Measurements from ENCODE around the gene DTNB.

Gene DTNB

DNA sequence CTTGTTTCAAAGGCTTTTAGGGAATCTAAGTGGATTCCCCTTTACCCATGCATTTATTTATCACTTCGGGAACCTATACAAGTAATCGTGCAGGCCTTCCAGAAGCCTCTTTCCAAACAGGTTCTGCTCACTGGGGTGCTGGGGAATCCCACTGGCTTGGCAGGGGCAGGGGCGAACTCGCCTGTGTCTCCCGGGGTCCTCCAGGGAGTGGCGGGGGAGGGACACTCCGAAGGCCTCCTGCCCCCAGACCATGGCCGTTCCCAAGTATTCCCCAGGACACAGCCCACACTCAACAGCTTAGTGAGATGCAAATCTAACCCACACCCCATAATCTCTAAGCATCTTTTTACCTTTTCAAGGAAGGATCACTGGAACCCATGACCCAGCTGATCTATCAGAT, 338.2 kb downstream of the DTNB start:
- DNase-seq = no peak

GRCh38 chr2:25334482-25334881, 338.9 kb downstream of the DTNB start:
- DNase-seq = no peak

- no peak for DNase-seq
Observed at GRCh38 chr2:25333981-25334380, 339.4 kb downstream of the DTNB start.

GRCh38 chr2:25332571-25332970, 340.8 kb downstream of the DTNB start:
- DNase-seq = no peak

DNA sequence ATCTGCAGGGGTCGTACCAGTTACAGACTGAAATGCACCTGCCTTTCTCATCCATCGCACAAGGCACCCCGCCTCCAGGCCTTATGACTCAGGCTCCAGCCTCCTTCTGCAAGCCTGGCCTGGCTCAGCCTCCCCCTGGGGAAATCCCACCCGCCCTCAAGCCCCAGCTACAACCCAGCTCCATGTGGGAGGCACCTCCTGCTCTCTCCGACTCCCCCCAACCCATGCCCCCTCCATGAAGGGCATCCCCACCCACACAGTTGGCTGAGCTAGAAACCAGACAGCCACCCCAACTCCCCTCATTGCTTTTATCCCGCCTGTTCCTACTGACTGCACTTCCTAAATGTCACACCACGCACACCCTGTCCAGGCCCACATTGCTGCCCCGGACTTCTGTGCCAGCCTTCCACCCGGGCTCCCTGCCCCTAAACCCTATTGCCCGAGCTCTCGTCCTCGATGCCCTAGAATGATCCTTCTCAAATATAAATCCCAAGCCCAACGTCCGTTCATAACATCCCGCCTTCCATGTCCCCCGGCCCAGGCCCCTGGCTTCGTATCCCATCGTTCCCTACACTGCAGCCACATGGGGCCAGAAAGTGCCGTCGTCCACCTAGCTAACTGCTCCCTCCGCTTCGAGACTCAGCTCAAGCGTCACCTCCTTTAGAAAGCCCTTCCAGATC, 341.6 kb downstream of the DTNB start:
- no peak for DNase-seq

- DNase-seq = no peak
Observed at GRCh38 chr2:25330937-25331336, 342.4 kb downstream of the DTNB start.

GRCh38 chr2:25330273-25330672, 343.1 kb downstream of the DTNB start:
- DNase-seq = no peak

DNA sequence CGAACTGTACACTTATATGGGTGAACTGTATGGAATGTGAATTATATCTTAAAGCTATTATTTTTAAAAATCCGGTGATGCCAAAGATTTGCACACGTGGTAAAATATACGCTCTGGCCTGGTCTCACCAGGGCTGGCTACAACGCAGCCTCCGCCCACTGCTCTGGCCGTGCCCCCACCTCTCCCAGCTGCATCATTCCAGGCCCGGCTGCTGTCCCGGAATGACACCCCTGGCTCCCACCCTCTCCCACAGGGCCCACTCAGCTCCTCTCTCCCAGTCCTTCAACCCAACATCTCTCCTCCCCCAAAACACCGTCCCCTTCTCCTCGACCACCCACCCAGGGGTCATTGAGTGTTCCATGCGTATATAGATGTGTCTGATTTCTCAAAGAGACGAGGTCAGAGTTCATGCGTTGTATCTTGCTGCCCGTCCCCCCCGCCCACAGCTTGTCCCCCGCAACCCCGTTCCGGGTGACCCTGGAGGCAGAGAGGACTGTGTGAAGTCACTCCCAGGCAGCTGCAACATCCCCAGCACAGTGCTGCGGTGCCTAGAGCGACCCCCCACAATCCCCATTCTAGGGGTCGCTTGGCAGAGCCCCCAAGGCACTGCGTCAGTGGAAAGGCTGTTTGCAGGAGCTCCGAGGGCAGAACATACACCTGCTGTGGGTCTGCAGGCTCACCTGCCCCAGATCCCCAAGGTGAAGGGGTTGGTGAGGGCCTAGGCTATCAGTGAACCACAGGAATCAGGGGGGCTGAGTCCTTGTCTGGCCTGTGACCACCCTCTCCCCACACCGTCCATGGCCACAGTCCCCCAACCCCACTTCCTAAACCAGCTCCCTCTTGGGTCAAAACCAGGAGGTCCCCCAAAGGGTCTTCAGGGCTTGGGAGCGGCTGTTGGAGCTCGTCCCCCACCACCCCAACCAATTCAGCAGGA, 345.0 kb downstream of the DTNB start:
- no peak for DNase-seq

All from activated CD4-positive, alpha-beta T cell treated with anti-CD3 and anti-CD28 coated beads, Interleukin-10, Interleukin-2, amounts not matched to agents 100 ng/mL and 50 ng/mL, durations not matched to agents 16 hours and 8 hours (primary cell).